T-cell (primary cell): ENCODE measurements around the gene SLC9A1. TPM values are rescaled to one million over a fixed set of nuclear protein-coding genes. Genes with fewer than 3 reads are reported as not detected.
A peak's percentile ranks its signal among the peaks of the same experiment; 100 is the strongest.

Source experiments
- ATAC-seq, 4 experiments: fragments of 200-7000 bp in 3 of 4; fragments of 150-1000 bp in 1 of 4; cut with Tn5 transposase; replicated peaks in 1 of 4; 1 replicate in 3 of 4; 2 replicates in 1 of 4; pipeline ENCODE4 v1.10.0; 2021; ENCODE audit warnings: moderate library complexity in 3 of 4, mild to moderate bottlenecking in 2 of 4, moderate number of reproducible peaks in 1 of 4
- CTCF ChIA-PET, 2 donors: fragments of 300-600 bp; sonication (Branson Sonifier 250); formaldehyde crosslinking; loops; one replicate each; lab custom pipeline; 2022; ENCODE audit warnings: antibody characterized with exemption in 2 of 2; lab: Charles Lee
- POLR2A ChIA-PET, 2 donors: fragments of 300-600 bp; sonication (Branson Sonifier 250); formaldehyde crosslinking; loops; one replicate each; lab custom pipeline; 2022; ENCODE audit warnings: antibody characterized with exemption in 2 of 2; lab: Charles Lee
- DNase-seq, 35 experiments: peaks; one replicate each; pipeline versions ENCODE4 v3.0.0 to v3.0.0-alpha.2; 2013 to 2023
- H3K27ac ChIP-seq: one replicate; pipeline ENCODE4 v1.5.1; 2013; ENCODE audit warnings: low read length
- H3K27me3 ChIP-seq, 2 experiments: replicated peaks in 1 of 2; 1 replicate in 1 of 2; 2 replicates in 1 of 2; pipeline versions ENCODE4 v1.6.1 to v1.7.0; 2013; ENCODE audit warnings: low read length in 1 of 2, mixed read lengths in 1 of 2; ENCODE audit not compliant: control insufficient read depth in 2 of 2, insufficient read depth in 2 of 2; ENCODE audit errors: extremely low read depth in 1 of 2
- H3K36me3 ChIP-seq, 2 donors: 1 replicate in 1 of 2; 2 replicates in 1 of 2; pipeline versions ENCODE4 v1.6.1 to v1.7.0; 2013; ENCODE audit warnings: low read length in 1 of 2; ENCODE audit not compliant: control insufficient read depth in 2 of 2, insufficient read depth in 1 of 2; ENCODE audit errors: extremely low read depth in 1 of 2
- H3K4me1 ChIP-seq, 2 experiments: 1 replicate in 1 of 2; 2 replicates in 1 of 2; pipeline versions ENCODE4 v1.6.1 to v1.7.0; 2013; ENCODE audit warnings: low read length in 2 of 2, mixed read lengths in 1 of 2; ENCODE audit not compliant: insufficient read depth in 2 of 2, control insufficient read depth in 1 of 2; ENCODE audit errors: extremely low read depth in 1 of 2
- H3K4me3 ChIP-seq, 2 donors: 1 replicate in 1 of 2; 2 replicates in 1 of 2; pipeline versions ENCODE4 v1.5.1 to v1.7.0; 2013; ENCODE audit warnings: mild to moderate bottlenecking in 2 of 2, low read length in 1 of 2, moderate library complexity in 1 of 2; ENCODE audit not compliant: control insufficient read depth in 1 of 2; ENCODE audit errors: extremely low read depth in 1 of 2
- H3K9me3 ChIP-seq: 2 replicates; pipeline ENCODE4 v1.7.0; 2013
- H3K27ac Mint-ChIP-seq, 2 donors: one replicate each; pipeline ENCODE4 v1.8.0; 2020 to 2021; ENCODE audit warnings: mild to moderate bottlenecking in 2 of 2, mixed read lengths in 2 of 2
- H3K27me3 Mint-ChIP-seq, 2 donors: one replicate each; pipeline ENCODE4 v1.8.0; 2021 to 2022; ENCODE audit warnings: mixed read lengths in 2 of 2
- H3K36me3 Mint-ChIP-seq: one replicate; pipeline ENCODE4 v1.8.0; 2021; ENCODE audit warnings: mixed read lengths
- H3K4me1 Mint-ChIP-seq, 3 donors: one replicate each; pipeline ENCODE4 v1.8.0; 2020 to 2022; ENCODE audit warnings: mixed read lengths in 3 of 3, mild to moderate bottlenecking in 1 of 3
- H3K4me3 Mint-ChIP-seq, 3 donors: one replicate each; pipeline ENCODE4 v1.8.0; 2020 to 2022; ENCODE audit warnings: mild to moderate bottlenecking in 3 of 3, mixed read lengths in 3 of 3, moderate library complexity in 3 of 3
- H3K9me3 Mint-ChIP-seq, 3 donors: one replicate each; pipeline ENCODE4 v1.8.0; 2020 to 2022; ENCODE audit warnings: mixed read lengths in 3 of 3
- WGBS: methylation state at CpG from one replicate; pipeline ENCODE4 v1.1.5; 2013; ENCODE audit warnings: missing lambda C conversion rate; ENCODE audit not compliant: insufficient coverage; 5-methylcytosine and 5-hydroxymethylcytosine counted together
- total RNA-seq, 35 experiments: library from RNA in 6 of 35; stranded (reverse) in 6 of 35; fragments of 120-200 nt in 1 of 35; gene quantifications; one replicate each; pipeline versions ENCODE4 v1.2.1 to v1.2.4 and lab custom pipeline; 2013 to 2026

SLC9A1 gene
- total RNA-seq, 5 donors from 2014 or later (not counting 1 experiment from before 2014, with no cell fraction given), result 14.6 to 24.4 (median 18.5) TPM

- H3K27me3 Mint-ChIP-seq, result no peaks in the 10 kb centered on the region
- H3K36me3 ChIP-seq, result no peaks in the 10 kb centered on the region
- ChIA-PET CTCF (no interaction called here), POLR2A (no interaction called here)
- H3K9me3 Mint-ChIP-seq, result no peaks in the 10 kb centered on the region
- H3K36me3 Mint-ChIP-seq, result no peaks in the 10 kb centered on the region
- no CpG with 5 or more reads among the region's 1 CpG for WGBS
- no peak overlapping the region for H3K27ac ChIP-seq
- no peak overlapping the region for H3K4me3 Mint-ChIP-seq
- no peaks in the 10 kb centered on the region for H3K9me3 ChIP-seq
- peaks cover 10 to 21% (median 12%) of the 10 kb centered on the region in 3 donors for H3K4me1 Mint-ChIP-seq
- H3K27ac Mint-ChIP-seq, result no peak overlapping the region
- no peak overlapping the region for H3K4me3 ChIP-seq
- no peak for ATAC-seq
- peaks cover 3 to 4% of the 10 kb centered on the region in 2 experiments for H3K4me1 ChIP-seq
- no peak for DNase-seq
- no peaks in the 10 kb centered on the region for H3K27me3 ChIP-seq
Observed at GRCh38 chr1:27120854-27121253, 34.1 kb downstream of the SLC9A1 start.

GRCh38 chr1:27118440-27118689 is 36.6 kb downstream of the SLC9A1 start:
- no peak overlapping the region for H3K4me3 ChIP-seq
- H3K27me3 ChIP-seq, result no peaks in the 10 kb centered on the region
- H3K4me1 Mint-ChIP-seq, result peaks cover 32 to 44% (median 37%) of the 10 kb centered on the region in 3 donors
- CTCF ChIA-PET, result no interaction called here
- H3K9me3 Mint-ChIP-seq, result no peaks in the 10 kb centered on the region
- POLR2A ChIA-PET, result no interaction called here
- no peak overlapping the region for H3K27ac Mint-ChIP-seq
- no peaks in the 10 kb centered on the region for H3K9me3 ChIP-seq
- no peaks in the 10 kb centered on the region for H3K36me3 ChIP-seq
- no peaks in the 10 kb centered on the region for H3K36me3 Mint-ChIP-seq
- DNase-seq, result no peak
- ATAC-seq, result no peak
- H3K27ac ChIP-seq, result no peak overlapping the region
- peaks cover 22 to 28% of the 10 kb centered on the region in 2 experiments for H3K4me1 ChIP-seq
- H3K4me3 Mint-ChIP-seq, result no peak overlapping the region
- H3K27me3 Mint-ChIP-seq, result no peaks in the 10 kb centered on the region
- 100% methylated on average over 2 of the region's 4 CpGs for WGBS

GRCh38 chr1:27117733-27118439 is 37.0 kb downstream of the SLC9A1 start:
- H3K27ac ChIP-seq, result no peak overlapping the region
- no peaks in the 10 kb centered on the region for H3K27me3 ChIP-seq
- no peaks in the 10 kb centered on the region for H3K9me3 Mint-ChIP-seq
- peaks cover 26 to 33% of the 10 kb centered on the region in 2 experiments for H3K4me1 ChIP-seq
- H3K27me3 Mint-ChIP-seq, result no peaks in the 10 kb centered on the region
- H3K36me3 ChIP-seq, result no peaks in the 10 kb centered on the region
- no peak overlapping the region for H3K4me3 Mint-ChIP-seq
- POLR2A ChIA-PET, result no interaction called here
- H3K9me3 ChIP-seq, result no peaks in the 10 kb centered on the region
- no peak for DNase-seq
- peak overlapping the region in 1 of 2 donors; percentile 4 for H3K27ac Mint-ChIP-seq
- CTCF ChIA-PET, result no interaction called here
- H3K36me3 Mint-ChIP-seq, result no peaks in the 10 kb centered on the region
- 87% methylated on average over 11 of the region's 12 CpGs for WGBS
- ATAC-seq, result no peak
- H3K4me3 ChIP-seq, result no peak overlapping the region
- peaks cover 37 to 48% (median 41%) of the 10 kb centered on the region in 3 donors for H3K4me1 Mint-ChIP-seq

GRCh38 chr1:27116697-27117096 is 38.2 kb downstream of the SLC9A1 start:
- ATAC-seq, result no peak
- H3K36me3 Mint-ChIP-seq, result no peaks in the 10 kb centered on the region
- H3K27ac Mint-ChIP-seq, result peak overlapping the region in 1 of 2 donors; percentile 35
- ChIA-PET POLR2A (interaction anchor here in 1 of 2 donors (0.5 kb wide), 1 partner anchor 26 kb away, joined by 3 read pairs; no protein-coding TSS in a partner anchor), CTCF (no interaction called here)
- Histone ChIP-seq H3K27me3 (no peaks in the 10 kb centered on the region), H3K27ac (no peak overlapping the region), H3K4me3 (no peak overlapping the region), H3K9me3 (no peaks in the 10 kb centered on the region), H3K36me3 (no peaks in the 10 kb centered on the region), H3K4me1 (peaks cover 36 to 45% of the 10 kb centered on the region in 2 experiments)
- H3K4me3 Mint-ChIP-seq, result peak overlapping the region in 1 of 3 donors; percentile 1
- H3K4me1 Mint-ChIP-seq, result peaks cover 45 to 60% (median 49%) of the 10 kb centered on the region in 3 donors
- H3K9me3 Mint-ChIP-seq, result no peaks in the 10 kb centered on the region
- no peaks in the 10 kb centered on the region for H3K27me3 Mint-ChIP-seq
- no peak for DNase-seq

- Mint-ChIP-seq H3K27ac (peak overlapping the region in 1 of 2 donors; percentile 89), H3K27me3 (no peaks in the 10 kb centered on the region), H3K4me1 (peaks cover 49 to 61% (median 51%) of the 10 kb centered on the region in 3 donors), H3K36me3 (no peaks in the 10 kb centered on the region), H3K9me3 (no peaks in the 10 kb centered on the region), H3K4me3 (peak overlapping the region in 1 of 3 donors; percentile 37)
- H3K4me3 ChIP-seq, result no peak overlapping the region
- DNase-seq (no peak), ATAC-seq (no peak)
- no peaks in the 10 kb centered on the region for H3K27me3 ChIP-seq
- no peak overlapping the region for H3K27ac ChIP-seq
- POLR2A ChIA-PET, result no interaction called here
- CTCF ChIA-PET, result interaction anchor here in 1 of 2 donors (0.6 kb wide), 1 partner anchor 72 kb away, joined by 3 read pairs; no protein-coding TSS in a partner anchor
- WGBS, result 86% methylated on average over 1 of the region's 3 CpGs
- H3K36me3 ChIP-seq, result no peaks in the 10 kb centered on the region
- peaks cover 39 to 50% of the 10 kb centered on the region in 2 experiments for H3K4me1 ChIP-seq
- no peaks in the 10 kb centered on the region for H3K9me3 ChIP-seq
Observed at GRCh38 chr1:27116232-27116631, 38.7 kb downstream of the SLC9A1 start.

GRCh38 chr1:27114546-27114945 is 40.4 kb downstream of the SLC9A1 start:
- ATAC-seq, result no peak
- Histone ChIP-seq H3K36me3 (no peaks in the 10 kb centered on the region), H3K4me1 (peaks cover 42 to 63% of the 10 kb centered on the region in 2 experiments), H3K4me3 (no peak overlapping the region), H3K9me3 (no peaks in the 10 kb centered on the region), H3K27me3 (no peaks in the 10 kb centered on the region), H3K27ac (peak overlapping the region; percentile 13)
- 100% methylated on average over 4 of the region's 5 CpGs for WGBS
- no peaks in the 10 kb centered on the region for H3K27me3 Mint-ChIP-seq
- ChIA-PET CTCF (interaction anchor here in 1 of 2 donors (0.5 to 1.0 kb wide), 2 partner anchors 71 to 167 kb away, joined by 4 to 8 read pairs; no protein-coding TSS in a partner anchor), POLR2A (interaction anchor here (0.6 to 1.1 kb wide), 2 partner anchors 40 to 49 kb away, joined by 4 read pairs; partner anchors contain the start of gene SLC9A1 (in 1 of the 2))
- H3K27ac Mint-ChIP-seq, result peak overlapping the region; percentile 80 to 89
- H3K9me3 Mint-ChIP-seq, result no peaks in the 10 kb centered on the region
- H3K36me3 Mint-ChIP-seq, result no peaks in the 10 kb centered on the region
- peak overlapping the region in 1 of 3 donors; percentile 74 for H3K4me3 Mint-ChIP-seq
- no peak for DNase-seq
- H3K4me1 Mint-ChIP-seq, result peaks cover 51 to 62% (median 59%) of the 10 kb centered on the region in 3 donors
